HUES64 (cell line): ENCODE results near the gene PYCARD.
"Not testable (repeated sequence)": the region's sequence is repeated elsewhere in the genome, so short reads cannot be mapped to it uniquely, and the experiment has no call there.

Experiments
- H3K27ac ChIP-seq: 2 replicates; pipeline ENCODE4 v1.7.0; 2013; ENCODE audit warnings: low read depth, low read length, inconsistent platforms
- H3K27me3 ChIP-seq: 2 replicates; pipeline ENCODE4 v1.6.1; 2013; ENCODE audit warnings: mild to moderate bottlenecking, low read length; ENCODE audit not compliant: insufficient read depth
- H3K36me3 ChIP-seq: 2 replicates; pipeline ENCODE4 v1.6.1; 2013; ENCODE audit warnings: mild to moderate bottlenecking, low read length; ENCODE audit not compliant: insufficient read depth
- H3K4me1 ChIP-seq: 2 replicates; pipeline ENCODE4 v1.6.1; 2013; ENCODE audit warnings: mild to moderate bottlenecking, low read length, moderate library complexity; ENCODE audit not compliant: insufficient read depth
- H3K4me3 ChIP-seq: 2 replicates; pipeline ENCODE4 v1.5.1; 2013; ENCODE audit warnings: mild to moderate bottlenecking, low read length, moderate library complexity
- H3K9ac ChIP-seq: 2 replicates; pipeline ENCODE4 v1.6.1; 2013; ENCODE audit warnings: mild to moderate bottlenecking, low read depth, low read length
- H3K9me3 ChIP-seq: 2 replicates; pipeline ENCODE4 v1.6.1; 2013; ENCODE audit warnings: low read depth, low read length; ENCODE audit not compliant: insufficient read depth
- WGBS: fragments of 150-250, 120-280 bp; methylation state at CpG from one replicate; pipeline ENCODE4 v1.1.7; 2013; ENCODE audit warnings: missing lambda C conversion rate; 5-methylcytosine and 5-hydroxymethylcytosine counted together

PYCARD gene

GRCh38 chr16:31214708-31215286 lies 12.2 kb upstream of the PYCARD start:
- H3K27me3 ChIP-seq = peaks cover 56% of the 10 kb centered on the region

GRCh38 chr16:31213877-31214707 lies 11.5 kb upstream of the PYCARD start, which contains the start of gene TRIM72:
Gene TRIM72 (plus strand): TSS chr16:31214119. CDS start chr16:31214739, 620 bp downstream.
- peak within 1 kb of the TSS; percentile 63 for H3K9ac ChIP-seq

More at GRCh38 chr16:31214708-31215286, 12.2 kb upstream of the PYCARD start:
- peaks cover 5% of the 10 kb centered on the region; the same call in 1 of the 2 replicates for H3K4me1 ChIP-seq
- no peaks in the 10 kb centered on the region for H3K9me3 ChIP-seq
- H3K27ac ChIP-seq = 0 out of 2 replicates have a peak overlapping the region, but pooled peaks have one; percentile 35
- peak overlapping the region; percentile 63 for H3K9ac ChIP-seq
- no peaks in the 10 kb centered on the region for H3K36me3 ChIP-seq
- H3K4me3 ChIP-seq = peak overlapping the region; percentile 69
- 2% methylated on average over 58 of the region's 58 CpGs for WGBS

GRCh38 chr16:31213342-31213741 lies 10.8 kb upstream of the PYCARD start:
- H3K9ac ChIP-seq = no peak overlapping the region
- H3K27me3 ChIP-seq = peaks cover 50% of the 10 kb centered on the region
- 97% methylated on average over 1 of the region's 1 CpG for WGBS
- no peaks in the 10 kb centered on the region for H3K9me3 ChIP-seq
- no peaks in the 10 kb centered on the region for H3K36me3 ChIP-seq
- H3K4me1 ChIP-seq = peaks cover 5% of the 10 kb centered on the region; the same call in 1 of the 2 replicates
- no peak overlapping the region for H3K4me3 ChIP-seq
- no peak overlapping the region for H3K27ac ChIP-seq

More at GRCh38 chr16:31213877-31214707, 11.5 kb upstream of the PYCARD start, which contains the start of gene TRIM72:
- H3K27me3 ChIP-seq = peaks cover 56% of the 10 kb centered on the region
- peaks cover 5% of the 10 kb centered on the region; the same call in 1 of the 2 replicates for H3K4me1 ChIP-seq
- no peaks in the 10 kb centered on the region for H3K9me3 ChIP-seq
- H3K36me3 ChIP-seq = no peaks in the 10 kb centered on the region
- peak within 1 kb of the TSS; percentile 69 for H3K4me3 ChIP-seq
- H3K27ac ChIP-seq = 0 out of 2 replicates have a peak within 1 kb of the TSS, but pooled peaks have one; percentile 35
- 43% methylated on average over 25 of the region's 25 CpGs for WGBS

- H3K27me3 ChIP-seq = peaks cover 29% of the 10 kb centered on the region
- no peak overlapping the region for H3K9ac ChIP-seq
- H3K9me3 ChIP-seq = no peaks in the 10 kb centered on the region
- H3K4me3 ChIP-seq = no peak overlapping the region
- H3K4me1 ChIP-seq = no peaks in the 10 kb centered on the region
- no peaks in the 10 kb centered on the region for H3K36me3 ChIP-seq
- WGBS = 90% methylated on average over 6 of the region's 6 CpGs
- no peak overlapping the region for H3K27ac ChIP-seq
Measured at GRCh38 chr16:31206776-31207175, 4.2 kb upstream of the PYCARD start.

- Histone ChIP-seq H3K4me1 (no peaks in the 10 kb centered on the region), H3K27ac (no peak overlapping the region), H3K4me3 (no peak overlapping the region), H3K9ac (no peak overlapping the region), H3K9me3 (no peaks in the 10 kb centered on the region), H3K36me3 (no peaks in the 10 kb centered on the region), H3K27me3 (peaks cover 34% of the 10 kb centered on the region)
- WGBS = 92% methylated on average over 9 of the region's 9 CpGs
Measured at GRCh38 chr16:31204871-31205666, 2.5 kb upstream of the PYCARD start.

GRCh38 chr16:31201582-31202413 lies 762 bp downstream of the PYCARD start:
- H3K4me1 ChIP-seq = no peaks in the 10 kb centered on the region
- H3K4me3 ChIP-seq = peak overlapping the region; percentile 64
- WGBS = 15% methylated on average over 35 of the region's 35 CpGs
- H3K27me3 ChIP-seq = peaks cover 30% of the 10 kb centered on the region
- H3K9ac ChIP-seq = peak overlapping the region; percentile 67
- H3K9me3 ChIP-seq = no peaks in the 10 kb centered on the region
- peaks cover 12% of the 10 kb centered on the region for H3K36me3 ChIP-seq
- peak overlapping the region; percentile 31; the same call in 1 of the 2 replicates for H3K27ac ChIP-seq

- Histone ChIP-seq H3K27me3 (peaks cover 30% of the 10 kb centered on the region), H3K9me3 (no peaks in the 10 kb centered on the region), H3K27ac (peak overlapping the region; percentile 31; the same call in 1 of the 2 replicates), H3K4me1 (no peaks in the 10 kb centered on the region), H3K36me3 (peaks cover 20% of the 10 kb centered on the region), H3K4me3 (peak overlapping the region; percentile 64), H3K9ac (no peak overlapping the region)
- 72% methylated on average over 7 of the region's 8 CpGs for WGBS
Measured at GRCh38 chr16:31200821-31201568, 1.6 kb downstream of the PYCARD start.

- not testable (repeated sequence) for H3K4me1 ChIP-seq, H3K27ac ChIP-seq, H3K9ac ChIP-seq, H3K9me3 ChIP-seq, H3K4me3 ChIP-seq
- WGBS = 92% methylated on average over 8 of the region's 8 CpGs
- Histone ChIP-seq H3K36me3 (peaks cover 29% of the 10 kb centered on the region), H3K27me3 (peaks cover 30% of the 10 kb centered on the region)
Measured at GRCh38 chr16:31200111-31200510, 2.4 kb downstream of the PYCARD start.

GRCh38 chr16:31199430-31200041 lies 3.0 kb downstream of the PYCARD start:
- H3K9me3 ChIP-seq = no peaks in the 10 kb centered on the region
- no peaks in the 10 kb centered on the region for H3K4me1 ChIP-seq
- WGBS = 91% methylated on average over 5 of the region's 5 CpGs
- no peak overlapping the region for H3K9ac ChIP-seq
- peaks cover 24% of the 10 kb centered on the region for H3K27me3 ChIP-seq
- H3K4me3 ChIP-seq = no peak overlapping the region
- H3K36me3 ChIP-seq = peaks cover 35% of the 10 kb centered on the region
- no peak overlapping the region for H3K27ac ChIP-seq
